ENCODE measurements around the gene EEF1G.
"Not testable (repeated sequence)": the region's sequence is repeated elsewhere in the genome, so short reads cannot be mapped to it uniquely, and the experiment has no call there.

The EEF1G gene

DNA sequence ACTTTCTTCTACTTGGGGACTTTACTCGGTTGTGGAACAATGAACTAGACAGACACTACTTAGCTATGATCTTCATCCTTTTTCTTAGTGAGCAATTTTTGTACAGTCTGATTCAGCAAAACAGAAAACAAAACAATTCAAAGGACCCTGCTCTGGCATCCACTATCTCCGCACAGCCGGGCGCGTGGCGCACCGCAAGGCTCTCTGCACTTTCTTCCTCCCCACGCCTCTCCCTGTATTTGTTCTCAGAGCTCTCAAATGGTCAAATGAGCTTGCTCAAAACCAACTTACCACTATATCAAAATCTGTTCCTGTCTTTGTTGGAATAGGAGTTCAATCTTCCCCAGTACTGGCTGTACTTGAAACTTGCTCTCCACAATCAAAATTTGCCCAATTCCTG, 7.4 kb downstream of the EEF1G start:
- POLR2A ChIA-PET = interaction anchor here (1.3 kb wide), 1 partner anchor 9 kb away, joined by 3 read pairs; no protein-coding TSS in a partner anchor
- Histone ChIP-seq H3K4me1 (ENCODE audit: control extremely low read depth in 1 of 4, control insufficient read depth in 4 of 4, insufficient read depth in 4 of 4, low read length in 3 of 4) (peaks cover 0 to 3% (median under 1%) of the 10 kb centered on the region in 4 experiments), H3K9me3 (ENCODE audit: control extremely low read depth in 1 of 5, control insufficient read depth in 4 of 5, insufficient read depth in 2 of 5, low read depth in 1 of 5, low read length in 4 of 5) (no peaks in the 10 kb centered on the region), H3K36me3 (ENCODE audit: control insufficient read depth in 4 of 4, insufficient read depth in 4 of 4, low read length in 3 of 4) (peaks cover 18 to 81% (median 63%) of the 10 kb centered on the region in 4 experiments), H3K27me3 (replicated peaks in 2 of 5; ENCODE audit: control insufficient read depth in 4 of 5, insufficient read depth in 5 of 5, low read length in 4 of 5) (no peaks in the 10 kb centered on the region), H3K4me3 (ENCODE audit: control insufficient read depth in 1 of 7, extremely low read depth in 1 of 7, insufficient read depth in 4 of 7, low read depth in 2 of 7, low read length in 6 of 7) (no peak overlapping the region), H3K27ac (ENCODE audit: insufficient read depth in 1 of 2, low read depth in 1 of 2, low read length in 2 of 2, poor library complexity in 1 of 2, severe bottlenecking in 2 of 2) (peak overlapping the region in 1 of 2 experiments; percentile 43)
- no peak for DNase-seq
- CTCF ChIA-PET = interaction anchor here (0.8 to 19.4 kb wide), 8 partner anchors 8 to 203 kb away, joined by 3 to 283 read pairs (median 4); partner anchors contain the start of genes AHNAK, EEF1G and TUT1
- WGBS (ENCODE audit: insufficient coverage) = 97% methylated on average over 7 of the region's 8 CpGs

DNA sequence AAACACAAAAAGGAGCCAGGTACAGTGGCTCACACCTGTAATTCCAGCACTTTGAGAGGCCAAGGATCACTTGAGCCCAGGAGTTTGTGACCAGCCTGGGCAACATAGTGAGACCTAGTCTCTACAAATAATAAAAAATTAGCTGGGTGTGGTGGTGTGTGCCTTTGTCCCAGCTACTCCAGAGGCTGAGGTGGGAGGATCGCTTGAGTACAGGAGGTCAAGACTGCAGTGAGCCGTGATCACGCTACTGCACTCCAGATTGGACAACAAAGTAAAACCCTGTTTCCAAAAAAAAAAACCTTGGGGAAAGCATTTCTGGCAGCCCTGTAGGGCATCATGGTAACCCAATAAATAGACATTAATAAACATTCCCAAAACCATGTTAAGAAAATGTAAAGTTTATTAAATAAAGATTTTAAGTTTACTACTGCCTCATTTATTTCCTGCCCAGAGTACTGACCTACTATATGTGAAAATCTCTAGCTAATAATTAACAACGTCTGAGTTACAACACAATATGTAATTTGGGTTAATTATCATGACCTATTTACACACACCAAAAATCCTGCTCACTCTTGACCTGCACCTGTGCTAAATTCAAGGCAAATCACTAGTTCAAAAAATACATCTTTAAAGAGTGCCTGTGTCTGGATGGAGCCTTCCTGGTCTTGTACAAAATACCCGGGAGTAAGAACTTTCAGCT, 8.4 kb downstream of the EEF1G start:
- no peak overlapping the region for H3K27ac ChIP-seq (ENCODE audit: insufficient read depth in 1 of 2, low read depth in 1 of 2, low read length in 2 of 2, poor library complexity in 1 of 2, severe bottlenecking in 2 of 2)
- no peak overlapping the region for H3K4me3 ChIP-seq (ENCODE audit: control insufficient read depth in 1 of 7, extremely low read depth in 1 of 7, insufficient read depth in 4 of 7, low read depth in 2 of 7, low read length in 6 of 7)
- no peaks in the 10 kb centered on the region for H3K9me3 ChIP-seq (ENCODE audit: control extremely low read depth in 1 of 5, control insufficient read depth in 4 of 5, insufficient read depth in 2 of 5, low read depth in 1 of 5, low read length in 4 of 5)
- WGBS (ENCODE audit: insufficient coverage) = no CpG with 5 or more reads among the region's 5 CpGs
- DNase-seq = no peak
- no peaks in the 10 kb centered on the region for H3K27me3 ChIP-seq (replicated peaks in 2 of 5; ENCODE audit: control insufficient read depth in 4 of 5, insufficient read depth in 5 of 5, low read length in 4 of 5)
- ChIA-PET CTCF (interaction anchor here (0.6 to 19.4 kb wide), 10 partner anchors 9 to 211 kb away, joined by 3 to 283 read pairs (median 4); partner anchors contain the start of genes AHNAK, EEF1G and TUT1), POLR2A (interaction anchor here (1.3 kb wide), 1 partner anchor 8 kb away, joined by 3 read pairs; no protein-coding TSS in a partner anchor)
- H3K36me3 ChIP-seq (ENCODE audit: control insufficient read depth in 4 of 4, insufficient read depth in 4 of 4, low read length in 3 of 4) = peaks cover 18 to 80% (median 56%) of the 10 kb centered on the region in 4 experiments
- peaks cover 4 to 8% (median 6%) of the 10 kb centered on the region in 4 experiments for H3K4me1 ChIP-seq (ENCODE audit: control extremely low read depth in 1 of 4, control insufficient read depth in 4 of 4, insufficient read depth in 4 of 4, low read length in 3 of 4)

DNA sequence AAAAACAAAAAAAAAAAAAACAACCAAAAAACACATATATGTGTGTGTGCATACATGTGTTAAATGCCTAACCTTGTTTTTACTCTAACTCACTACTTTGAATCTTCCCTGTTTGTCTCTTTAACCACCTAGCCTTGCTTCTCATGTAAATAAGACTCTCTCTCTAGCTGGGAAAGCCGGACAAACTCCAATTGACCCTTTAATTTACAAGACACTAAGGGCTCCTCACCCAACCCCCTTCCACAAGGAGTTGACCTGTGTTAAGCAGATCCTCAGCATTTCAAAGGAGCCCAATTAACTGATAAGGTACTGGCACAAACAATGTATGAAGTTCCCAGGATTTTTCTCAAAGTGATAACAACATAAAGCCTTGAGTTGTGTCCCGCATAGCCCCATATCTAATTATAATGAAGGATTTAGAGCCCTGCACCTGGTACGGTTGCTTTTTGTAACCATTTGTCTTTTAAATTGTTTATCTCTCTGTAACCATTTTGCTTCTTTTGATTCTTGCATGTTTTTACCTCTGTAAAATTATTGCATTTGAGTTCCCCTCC, 11.9 kb downstream of the EEF1G start:
- not testable (repeated sequence) for H3K4me3 ChIP-seq (ENCODE audit: control insufficient read depth in 1 of 7, extremely low read depth in 1 of 7, insufficient read depth in 4 of 7, low read depth in 2 of 7, low read length in 6 of 7); DNase-seq; H3K9me3 ChIP-seq (ENCODE audit: control extremely low read depth in 1 of 5, control insufficient read depth in 4 of 5, insufficient read depth in 2 of 5, low read depth in 1 of 5, low read length in 4 of 5); H3K27me3 ChIP-seq (replicated peaks in 2 of 5; ENCODE audit: control insufficient read depth in 4 of 5, insufficient read depth in 5 of 5, low read length in 4 of 5)
- peak overlapping the region in 1 of 2 experiments; percentile 5 for H3K27ac ChIP-seq (ENCODE audit: insufficient read depth in 1 of 2, low read depth in 1 of 2, low read length in 2 of 2, poor library complexity in 1 of 2, severe bottlenecking in 2 of 2)
- 100% methylated on average over 2 of the region's 3 CpGs for WGBS (ENCODE audit: insufficient coverage)
- peaks cover 24 to 72% (median 49%) of the 10 kb centered on the region in 4 experiments for H3K36me3 ChIP-seq (ENCODE audit: control insufficient read depth in 4 of 4, insufficient read depth in 4 of 4, low read length in 3 of 4)
- POLR2A ChIA-PET = interaction anchor here (1.0 kb wide), 1 partner anchor 15 kb away, joined by 3 read pairs; the partner anchor contains the start of gene AHNAK
- CTCF ChIA-PET = interaction anchor here (1.0 to 19.4 kb wide), 6 partner anchors 9 to 167 kb away, joined by 4 to 283 read pairs (median 40); partner anchors contain the start of gene AHNAK
- peaks cover 12 to 39% (median 36%) of the 10 kb centered on the region in 4 experiments for H3K4me1 ChIP-seq (ENCODE audit: control extremely low read depth in 1 of 4, control insufficient read depth in 4 of 4, insufficient read depth in 4 of 4, low read length in 3 of 4)

DNA sequence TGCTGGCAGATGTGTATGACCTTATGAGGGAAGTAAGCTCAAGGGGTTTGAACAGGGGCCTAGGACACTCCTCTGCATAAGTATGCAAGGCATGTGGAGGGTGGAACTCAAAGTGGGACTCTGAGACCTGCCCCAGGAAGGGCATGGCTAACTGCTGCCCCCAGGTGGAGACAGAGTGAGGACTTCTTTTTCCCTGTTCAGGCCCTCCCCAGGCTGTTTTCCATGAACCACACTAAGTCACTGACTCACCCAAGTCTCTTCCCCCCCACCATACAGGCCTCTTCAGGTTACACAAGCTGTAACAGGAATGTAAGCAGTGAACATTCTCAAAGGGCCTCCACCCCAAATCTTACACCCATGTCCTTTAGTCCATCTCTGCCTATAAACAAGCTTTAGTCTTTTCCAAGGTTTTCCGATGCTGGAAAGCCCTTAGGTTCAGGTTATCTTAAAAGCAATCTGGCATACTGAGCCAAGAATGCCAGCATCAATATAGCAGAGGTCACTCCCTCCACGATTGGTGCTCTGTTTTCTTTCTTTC, 13.1 kb downstream of the EEF1G start:
- Histone ChIP-seq H3K27me3 (replicated peaks in 2 of 5; ENCODE audit: control insufficient read depth in 4 of 5, insufficient read depth in 5 of 5, low read length in 4 of 5) (no peaks in the 10 kb centered on the region), H3K9me3 (ENCODE audit: control extremely low read depth in 1 of 5, control insufficient read depth in 4 of 5, insufficient read depth in 2 of 5, low read depth in 1 of 5, low read length in 4 of 5) (no peaks in the 10 kb centered on the region), H3K36me3 (ENCODE audit: control insufficient read depth in 4 of 4, insufficient read depth in 4 of 4, low read length in 3 of 4) (peaks cover 16 to 61% (median 39%) of the 10 kb centered on the region in 4 experiments), H3K4me3 (ENCODE audit: control insufficient read depth in 1 of 7, extremely low read depth in 1 of 7, insufficient read depth in 4 of 7, low read depth in 2 of 7, low read length in 6 of 7) (no peak overlapping the region), H3K4me1 (ENCODE audit: control extremely low read depth in 1 of 4, control insufficient read depth in 4 of 4, insufficient read depth in 4 of 4, low read length in 3 of 4) (peaks cover 12 to 50% (median 46%) of the 10 kb centered on the region in 4 experiments), H3K27ac (ENCODE audit: insufficient read depth in 1 of 2, low read depth in 1 of 2, low read length in 2 of 2, poor library complexity in 1 of 2, severe bottlenecking in 2 of 2) (peak overlapping the region in 1 of 2 experiments; percentile 54)
- 96% methylated on average over 2 of the region's 2 CpGs for WGBS (ENCODE audit: insufficient coverage)
- POLR2A ChIA-PET = interaction anchor here (1.0 to 1.4 kb wide), 3 partner anchors 14 to 164 kb away, joined by 3 to 4 read pairs (median 3); partner anchors contain the start of gene AHNAK
- CTCF ChIA-PET = interaction anchor here (0.5 to 19.4 kb wide), 25 partner anchors 7 to 1735 kb away, joined by 3 to 283 read pairs (median 5); partner anchors contain the start of genes AHNAK and EEF1G
- peak; percentile 89 to 93 (median 91) for DNase-seq

DNA sequence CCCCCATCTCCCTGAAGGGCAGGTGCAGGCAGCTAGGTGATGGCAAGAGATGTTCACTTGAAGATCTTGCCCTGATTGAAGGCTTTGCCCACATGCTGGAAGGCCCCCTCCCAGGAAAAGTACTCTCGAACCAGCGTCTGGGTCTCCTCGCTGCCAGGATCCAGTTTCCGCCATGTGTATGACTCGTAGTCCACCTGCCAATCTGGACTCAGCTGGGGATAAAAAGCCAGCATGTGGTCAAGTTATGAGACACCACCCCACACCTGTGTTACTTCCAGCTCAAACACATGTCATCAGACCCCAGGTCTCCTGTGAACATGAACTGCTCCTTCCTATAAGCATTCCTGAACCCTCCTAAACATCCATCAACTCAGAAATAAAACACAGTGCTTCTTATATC, 14.1 kb downstream of the EEF1G start:
- H3K27me3 ChIP-seq (replicated peaks in 2 of 5; ENCODE audit: control insufficient read depth in 4 of 5, insufficient read depth in 5 of 5, low read length in 4 of 5); POLR2A ChIA-PET; H3K9me3 ChIP-seq (ENCODE audit: control extremely low read depth in 1 of 5, control insufficient read depth in 4 of 5, insufficient read depth in 2 of 5, low read depth in 1 of 5, low read length in 4 of 5); DNase-seq; H3K4me3 ChIP-seq (ENCODE audit: control insufficient read depth in 1 of 7, extremely low read depth in 1 of 7, insufficient read depth in 4 of 7, low read depth in 2 of 7, low read length in 6 of 7): not testable (repeated sequence)
- Histone ChIP-seq H3K27ac (ENCODE audit: insufficient read depth in 1 of 2, low read depth in 1 of 2, low read length in 2 of 2, poor library complexity in 1 of 2, severe bottlenecking in 2 of 2) (peak overlapping the region in 1 of 2 experiments; percentile 97), H3K36me3 (ENCODE audit: control insufficient read depth in 4 of 4, insufficient read depth in 4 of 4, low read length in 3 of 4) (peaks cover 16 to 51% (median 35%) of the 10 kb centered on the region in 4 experiments), H3K4me1 (ENCODE audit: control extremely low read depth in 1 of 4, control insufficient read depth in 4 of 4, insufficient read depth in 4 of 4, low read length in 3 of 4) (peaks cover 12 to 60% (median 56%) of the 10 kb centered on the region in 4 experiments)
- 98% methylated on average over 5 of the region's 5 CpGs for WGBS (ENCODE audit: insufficient coverage)
- CTCF ChIA-PET = interaction anchor here (0.7 to 19.4 kb wide), 13 partner anchors 8 to 281 kb away, joined by 3 to 283 read pairs (median 6); partner anchors contain the start of genes AHNAK and EEF1G

DNA sequence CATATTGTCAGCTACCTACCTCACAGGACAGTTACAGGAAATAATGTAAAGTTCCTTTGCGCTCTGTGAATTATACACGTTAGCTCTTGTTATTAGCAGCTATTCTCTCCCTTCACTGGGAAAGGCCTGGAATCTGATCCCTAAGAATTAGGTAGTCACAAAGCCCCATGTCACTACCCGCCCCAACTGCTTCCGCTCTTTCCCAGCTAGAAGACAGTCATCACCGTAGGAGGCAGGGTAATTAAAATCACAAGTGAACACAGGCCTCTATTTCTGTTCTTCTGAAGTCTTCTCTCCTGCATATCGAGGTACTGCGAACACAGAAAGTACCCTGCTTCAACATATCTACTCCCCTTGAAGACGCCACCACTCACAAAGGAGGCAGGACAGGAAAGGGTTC, 14.5 kb downstream of the EEF1G start:
- DNase-seq = no peak
- Histone ChIP-seq H3K27ac (ENCODE audit: insufficient read depth in 1 of 2, low read depth in 1 of 2, low read length in 2 of 2, poor library complexity in 1 of 2, severe bottlenecking in 2 of 2) (peak overlapping the region in 1 of 2 experiments; percentile 97), H3K9me3 (ENCODE audit: control extremely low read depth in 1 of 5, control insufficient read depth in 4 of 5, insufficient read depth in 2 of 5, low read depth in 1 of 5, low read length in 4 of 5) (no peaks in the 10 kb centered on the region), H3K27me3 (replicated peaks in 2 of 5; ENCODE audit: control insufficient read depth in 4 of 5, insufficient read depth in 5 of 5, low read length in 4 of 5) (no peaks in the 10 kb centered on the region), H3K4me3 (ENCODE audit: control insufficient read depth in 1 of 7, extremely low read depth in 1 of 7, insufficient read depth in 4 of 7, low read depth in 2 of 7, low read length in 6 of 7) (no peak overlapping the region), H3K4me1 (ENCODE audit: control extremely low read depth in 1 of 4, control insufficient read depth in 4 of 4, insufficient read depth in 4 of 4, low read length in 3 of 4) (peaks cover 13 to 64% (median 60%) of the 10 kb centered on the region in 4 experiments), H3K36me3 (ENCODE audit: control insufficient read depth in 4 of 4, insufficient read depth in 4 of 4, low read length in 3 of 4) (peaks cover 13 to 51% (median 33%) of the 10 kb centered on the region in 4 experiments)
- ChIA-PET CTCF (interaction anchor here (0.8 to 19.4 kb wide), 8 partner anchors 9 to 165 kb away, joined by 3 to 283 read pairs (median 21); partner anchors contain the start of gene AHNAK), POLR2A (no interaction called here)
- 100% methylated on average over 7 of the region's 8 CpGs for WGBS (ENCODE audit: insufficient coverage)
